GM18511 (cell line): ENCODE results near the gene TAPBP.
"Not testable (repeated sequence)": the region's sequence is repeated elsewhere in the genome, so short reads cannot be mapped to it uniquely, and the experiment has no call there.

Experiments
- ATAC-seq: cut with Tn5 transposase; IDR thresholded peaks from one replicate; pipeline ENCODE4 v1.9.1; 2021; ENCODE audit warnings: mild to moderate bottlenecking, moderate library complexity; ENCODE audit not compliant: unreplicated experiment

TAPBP gene

GRCh38 chr6:33297956-33298772 lies 15.7 kb downstream of the TAPBP start:
- ATAC-seq: peak; percentile 23

- ATAC-seq: no peak
Observed at GRCh38 chr6:33297406-33297955, 16.4 kb downstream of the TAPBP start.

GRCh38 chr6:33296797-33297405 lies 17.0 kb downstream of the TAPBP start:
- no peak for ATAC-seq

GRCh38 chr6:33295621-33296369 lies 18.1 kb downstream of the TAPBP start:
- ATAC-seq: no peak

GRCh38 chr6:33294086-33294823 lies 19.6 kb downstream of the TAPBP start:
- no peak for ATAC-seq

GRCh38 chr6:33292996-33293682 lies 20.7 kb downstream of the TAPBP start:
- ATAC-seq: no peak

- no peak for ATAC-seq
Observed at GRCh38 chr6:33290459-33290858, 23.4 kb downstream of the TAPBP start.

GRCh38 chr6:33289784-33290315 lies 24.0 kb downstream of the TAPBP start:
- ATAC-seq: no peak

GRCh38 chr6:33288921-33289783 lies 24.7 kb downstream of the TAPBP start, which contains the start of the genes PFDN6 and WDR46:
Gene PFDN6 (plus strand): TSS chr6:33289601. CDS start chr6:33289857, 256 bp downstream.
Gene WDR46 (minus strand): TSS chr6:33289239. CDS start chr6:33289170, 69 bp downstream.
- peak; percentile 86 for ATAC-seq

GRCh38 chr6:33288141-33288920 lies 25.5 kb downstream of the TAPBP start:
- peak; percentile 10 for ATAC-seq

- ATAC-seq: no peak
Observed at GRCh38 chr6:33286946-33287914, 26.6 kb downstream of the TAPBP start.

GRCh38 chr6:33285214-33285613 lies 28.7 kb downstream of the TAPBP start:
- not testable (repeated sequence) for ATAC-seq

- ATAC-seq: no peak
Observed at GRCh38 chr6:33280539-33280938, 33.3 kb downstream of the TAPBP start.

GRCh38 chr6:33279971-33280511 lies 33.8 kb downstream of the TAPBP start:
- no peak for ATAC-seq

GRCh38 chr6:33279257-33279695 lies 34.6 kb downstream of the TAPBP start:
- ATAC-seq: no peak

- ATAC-seq: no peak
Observed at GRCh38 chr6:33278810-33279209, 35.1 kb downstream of the TAPBP start.

- ATAC-seq: no peak
Observed at GRCh38 chr6:33278392-33278741, 35.5 kb downstream of the TAPBP start.
